GM06990 (cell line): ENCODE measurements around the gene ARF1.

Source experiments
- DNase-seq: peaks from one replicate; pipeline ENCODE4 v3.0.0-alpha.2; 2011; ENCODE audit not compliant: insufficient read length; ENCODE audit errors: extremely low read depth
- H3K27me3 ChIP-seq: replicated peaks from 2 replicates; pipeline ENCODE4 v1.6.0; 2011; ENCODE audit warnings: low read length; ENCODE audit not compliant: control insufficient read depth, insufficient read depth
- H3K36me3 ChIP-seq: 2 replicates; pipeline ENCODE4 v1.5.1; 2011; ENCODE audit warnings: low read length; ENCODE audit not compliant: control insufficient read depth, insufficient read depth
- H3K4me3 ChIP-seq: replicated peaks from 2 replicates; pipeline ENCODE4 v1.5.1; 2011; ENCODE audit warnings: low read depth, mild to moderate bottlenecking, control low read depth, low read length
- TF ChIP-seq, protein P1 (sequence below): IDR thresholded peaks from 2 replicates; pipeline ENCODE4 v1.5.1; 2011; ENCODE audit warnings: low read length, control low read depth, mild to moderate bottlenecking, inconsistent platforms; ENCODE audit not compliant: insufficient read depth, poor library complexity, severe bottlenecking

ARF1 gene

GRCh38 chr1:228084325-228084724, 1.8 kb downstream of the ARF1 start:
- Histone ChIP-seq H3K27me3 (no peaks in the 10 kb centered on the region), H3K36me3 (peaks cover 7% of the 10 kb centered on the region), H3K4me3 (peak overlapping the region; percentile 99)
- TF ChIP-seq, protein P1, sequence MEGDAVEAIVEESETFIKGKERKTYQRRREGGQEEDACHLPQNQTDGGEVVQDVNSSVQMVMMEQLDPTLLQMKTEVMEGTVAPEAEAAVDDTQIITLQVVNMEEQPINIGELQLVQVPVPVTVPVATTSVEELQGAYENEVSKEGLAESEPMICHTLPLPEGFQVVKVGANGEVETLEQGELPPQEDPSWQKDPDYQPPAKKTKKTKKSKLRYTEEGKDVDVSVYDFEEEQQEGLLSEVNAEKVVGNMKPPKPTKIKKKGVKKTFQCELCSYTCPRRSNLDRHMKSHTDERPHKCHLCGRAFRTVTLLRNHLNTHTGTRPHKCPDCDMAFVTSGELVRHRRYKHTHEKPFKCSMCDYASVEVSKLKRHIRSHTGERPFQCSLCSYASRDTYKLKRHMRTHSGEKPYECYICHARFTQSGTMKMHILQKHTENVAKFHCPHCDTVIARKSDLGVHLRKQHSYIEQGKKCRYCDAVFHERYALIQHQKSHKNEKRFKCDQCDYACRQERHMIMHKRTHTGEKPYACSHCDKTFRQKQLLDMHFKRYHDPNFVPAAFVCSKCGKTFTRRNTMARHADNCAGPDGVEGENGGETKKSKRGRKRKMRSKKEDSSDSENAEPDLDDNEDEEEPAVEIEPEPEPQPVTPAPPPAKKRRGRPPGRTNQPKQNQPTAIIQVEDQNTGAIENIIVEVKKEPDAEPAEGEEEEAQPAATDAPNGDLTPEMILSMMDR: no peak
- DNase-seq: no peak

DNA sequence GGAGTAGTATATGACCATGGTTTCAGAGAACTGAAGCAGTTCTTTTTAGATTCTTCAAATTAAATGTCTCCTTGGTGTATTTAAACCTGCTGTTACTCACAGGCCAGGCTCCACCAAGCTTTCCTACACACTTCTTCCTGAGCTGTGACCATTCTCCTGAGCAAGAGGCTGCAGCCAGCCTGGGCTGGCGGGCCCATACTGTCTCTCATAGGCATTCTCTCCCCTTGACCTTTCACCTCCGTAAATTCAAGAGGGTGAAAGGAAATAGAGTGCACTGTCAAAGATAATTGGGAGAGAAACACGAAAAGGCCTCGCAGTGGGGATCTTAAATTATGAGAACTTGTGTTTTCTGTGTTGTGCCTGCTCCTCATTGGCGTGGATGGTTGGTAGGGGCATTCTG, 2.3 kb downstream of the ARF1 start:
- no peak for DNase-seq
- Histone ChIP-seq H3K4me3 (peak overlapping the region; percentile 99), H3K27me3 (no peaks in the 10 kb centered on the region), H3K36me3 (peaks cover 9% of the 10 kb centered on the region)
- TF ChIP-seq, protein P1: no peak

DNA sequence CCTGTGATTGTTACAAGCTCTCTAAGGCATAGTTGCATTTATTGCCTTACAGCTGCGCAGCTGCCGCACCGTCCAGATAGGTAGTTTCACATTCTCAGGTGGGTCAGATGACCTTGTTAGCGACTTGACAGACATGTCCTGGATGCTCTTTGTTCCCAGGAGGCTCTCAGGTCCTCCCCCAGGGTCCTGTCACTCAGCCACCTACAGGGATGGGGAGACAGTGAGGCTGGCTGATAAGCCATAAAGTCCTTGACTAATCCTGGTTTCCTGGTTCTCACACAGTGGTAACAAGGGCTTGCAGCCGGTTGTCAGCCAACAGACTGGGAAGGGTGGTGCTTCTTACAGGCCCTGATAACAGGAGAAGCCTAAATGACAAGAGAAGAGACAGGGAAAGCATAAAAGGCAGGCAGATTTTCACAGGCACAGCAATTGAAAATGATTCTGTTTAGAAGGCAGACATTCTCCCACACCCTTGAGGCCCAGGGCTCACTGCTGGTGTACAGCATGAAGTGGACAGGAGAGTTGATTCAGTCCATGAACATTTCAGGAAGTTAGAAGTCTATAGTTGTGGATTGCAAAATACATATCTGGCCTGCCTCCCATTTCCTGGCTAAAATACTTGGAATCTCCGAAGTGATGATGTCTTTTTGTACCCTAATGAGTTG, 2.9 kb downstream of the ARF1 start:
- peaks cover 15% of the 10 kb centered on the region for H3K36me3 ChIP-seq
- H3K27me3 ChIP-seq: no peaks in the 10 kb centered on the region
- no peak for DNase-seq
- TF ChIP-seq, protein P1: no peak
- peak overlapping the region; percentile 99 for H3K4me3 ChIP-seq

DNA sequence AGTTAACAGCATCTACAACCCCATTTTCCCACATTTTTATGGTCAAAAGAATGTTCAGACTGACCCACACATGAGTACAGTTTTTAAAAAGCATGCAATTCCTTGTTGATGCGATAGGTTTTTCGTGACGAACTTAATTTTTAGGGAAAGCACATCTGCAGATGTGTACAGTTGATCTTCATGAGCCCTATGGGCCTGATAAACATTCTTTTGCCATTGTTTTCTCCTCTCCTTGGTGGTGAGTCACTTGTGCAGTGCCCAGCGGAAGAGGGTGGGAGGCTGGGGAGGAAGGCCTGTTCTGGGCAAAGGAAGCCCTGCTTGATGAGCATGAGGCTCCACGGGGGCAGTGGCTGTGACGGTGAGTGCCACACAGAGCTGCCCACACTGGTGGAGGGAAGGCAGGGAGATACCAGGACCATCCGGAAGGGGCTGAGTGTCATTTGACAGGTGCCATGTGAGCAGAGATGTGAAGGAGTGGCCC, 5.3 kb downstream of the ARF1 start:
- no peaks in the 10 kb centered on the region for H3K27me3 ChIP-seq
- TF ChIP-seq, protein P1: no peak
- DNase-seq: no peak
- H3K36me3 ChIP-seq: peaks cover 24% of the 10 kb centered on the region
- H3K4me3 ChIP-seq: no peak overlapping the region

GRCh38 chr1:228088586-228089498, 6.3 kb downstream of the ARF1 start:
- Histone ChIP-seq H3K36me3 (peaks cover 30% of the 10 kb centered on the region), H3K27me3 (no peaks in the 10 kb centered on the region), H3K4me3 (no peak overlapping the region)
- no peak for DNase-seq
- TF ChIP-seq, protein P1: no peak
